K562 (cell line): ENCODE data around the gene OMA1. TPM values are rescaled to one million over a fixed set of nuclear protein-coding genes. Genes with fewer than 3 reads are reported as not detected.

Experiments
- ATF6 ChIP-seq: sonication (generic); formaldehyde crosslinking; IDR thresholded peaks from 2 replicates; pipeline ENCODE4 v1.4.0; 2020; ENCODE audit warnings: mild to moderate bottlenecking, missing genetic modification reagents
- E4F1 ChIP-seq: fragments of 250-450 bp; sonication (Bioruptor Pico); IDR thresholded peaks from 2 replicates; pipeline ENCODE4 v1.5.0; 2021; ENCODE audit warnings: mild to moderate bottlenecking, borderline replicate concordance
- ETV5 ChIP-seq: sonication (generic); formaldehyde crosslinking; IDR thresholded peaks from 2 replicates; pipeline ENCODE4 v1.4.0; 2020; ENCODE audit warnings: low read depth, mild to moderate bottlenecking, missing genetic modification reagents
- FOXK2 ChIP-seq, 2 experiments: fragments of 450-650 bp; IDR thresholded peaks in 1 of 2; conservative IDR thresholded peaks in 1 of 2; 2 replicates each; pipeline ENCODE4 v1.6.1; 2016; ENCODE audit warnings: low read depth in 2 of 2, mild to moderate bottlenecking in 1 of 2
- GABPB1 ChIP-seq: sonication (generic); formaldehyde crosslinking; IDR thresholded peaks from 2 replicates; pipeline ENCODE4 v1.8.0; 2022; ENCODE audit warnings: mild to moderate bottlenecking, missing genetic modification reagents
- GTF2A2 ChIP-seq: IDR thresholded peaks from 2 replicates; pipeline ENCODE4 v1.6.1; 2016; ENCODE audit warnings: mild to moderate bottlenecking, missing genetic modification characterization, missing compliant biosample characterization
- MAZ ChIP-seq, 2 experiments: fragments of 450-650 bp in 1 of 2; sonication (generic) in 1 of 2; formaldehyde crosslinking; IDR thresholded peaks in 1 of 2; conservative IDR thresholded peaks in 1 of 2; 2 replicates each; pipeline versions ENCODE4 v1.4.0 to v1.5.0; 2020; ENCODE audit warnings: mild to moderate bottlenecking in 1 of 2, missing genetic modification reagents in 1 of 2
- RBFOX2 ChIP-seq: fragments of 200-400 bp; formaldehyde crosslinking; IDR thresholded peaks from 2 replicates; pipeline ENCODE4 v1.6.1; 2017; ENCODE audit warnings: low read depth, mild to moderate bottlenecking, low read length, moderate library complexity
- SAFB ChIP-seq: fragments of 200-400 bp; formaldehyde crosslinking; IDR thresholded peaks from 2 replicates; pipeline ENCODE4 v1.6.1; 2017; ENCODE audit warnings: low read depth, low read length, borderline replicate concordance
- SMARCC2 ChIP-seq: fragments of 450-650 bp; IDR thresholded peaks from 2 replicates; pipeline ENCODE4 v1.6.1; 2017; ENCODE audit warnings: antibody characterized with exemption, moderate library complexity, mild to moderate bottlenecking, low read depth
- TOE1 ChIP-seq, 2 experiments: fragments of 450-650 bp in 1 of 2; sonication (generic) in 1 of 2; formaldehyde crosslinking in 1 of 2; IDR thresholded peaks; 2 replicates each; pipeline versions ENCODE4 v1.7.1 to v1.8.0; 2016 to 2022; ENCODE audit warnings: borderline replicate concordance in 2 of 2, mild to moderate bottlenecking in 2 of 2, antibody characterized with exemption in 1 of 2, inconsistent platforms in 1 of 2, low read depth in 1 of 2, missing genetic modification reagents in 1 of 2, moderate library complexity in 1 of 2
- ZNF12 ChIP-seq: sonication (generic); formaldehyde crosslinking; IDR thresholded peaks from 2 replicates; pipeline ENCODE4 v1.4.0; 2020; ENCODE audit warnings: mild to moderate bottlenecking, missing genetic modification reagents
- polyA plus RNA-seq, 8 experiments: library from polyadenylated mRNA; depleted of rRNA in 4 of 8; stranded (reverse) in 5 of 8; unstranded in 3 of 8; fragments of >200 nt; fragmentation: Nextera tagmentation in 2 of 8; fragmentation: Illumina TruSeq in 1 of 8; extraction: Ambion mirVana in 2 of 8; extraction: Trizol in 1 of 8; gene quantifications; 2 replicates each; pipeline versions ENCODE4 v1.2.1 to v1.2.3, GENCODE V29; 2011 to 2014; ENCODE audit warnings: inconsistent platforms in 1 of 8, missing spikeins in 1 of 8
- total RNA-seq, 7 experiments: library from RNA; depleted of rRNA in 6 of 7; stranded (reverse); fragments of >200 nt in 6 of 7; fragmentation: Illumina TruSeq in 2 of 7; extraction: Trizol in 2 of 7; gene quantifications; 2 replicates each; pipeline versions ENCODE4 v1.2.1 to v1.2.3, GENCODE V29; 2011 to 2021; ENCODE audit warnings: low replicate concordance in 1 of 7
- TF ChIP-seq, protein P1 (sequence below): fragments of 200-800 bp; sonication (Bioruptor generic); IDR thresholded peaks from 2 replicates; pipeline ENCODE4 v1.6.1; 2016; ENCODE audit warnings: missing genetic modification characterization, missing compliant biosample characterization
- TF ChIP-seq, protein P2 (sequence below): fragments of 450-650 bp; formaldehyde crosslinking; IDR thresholded peaks from 2 replicates; pipeline ENCODE4 v1.4.0; 2020; ENCODE audit warnings: mild to moderate bottlenecking

Gene OMA1
- total and polyA plus RNA-seq, 9 of the 15 experiments (the other 6 are each of a cell fraction or from before 2014, with no cell fraction given): 16.6 to 51.5 (median 33.5) TPM

- TF ChIP-seq, protein P1, sequence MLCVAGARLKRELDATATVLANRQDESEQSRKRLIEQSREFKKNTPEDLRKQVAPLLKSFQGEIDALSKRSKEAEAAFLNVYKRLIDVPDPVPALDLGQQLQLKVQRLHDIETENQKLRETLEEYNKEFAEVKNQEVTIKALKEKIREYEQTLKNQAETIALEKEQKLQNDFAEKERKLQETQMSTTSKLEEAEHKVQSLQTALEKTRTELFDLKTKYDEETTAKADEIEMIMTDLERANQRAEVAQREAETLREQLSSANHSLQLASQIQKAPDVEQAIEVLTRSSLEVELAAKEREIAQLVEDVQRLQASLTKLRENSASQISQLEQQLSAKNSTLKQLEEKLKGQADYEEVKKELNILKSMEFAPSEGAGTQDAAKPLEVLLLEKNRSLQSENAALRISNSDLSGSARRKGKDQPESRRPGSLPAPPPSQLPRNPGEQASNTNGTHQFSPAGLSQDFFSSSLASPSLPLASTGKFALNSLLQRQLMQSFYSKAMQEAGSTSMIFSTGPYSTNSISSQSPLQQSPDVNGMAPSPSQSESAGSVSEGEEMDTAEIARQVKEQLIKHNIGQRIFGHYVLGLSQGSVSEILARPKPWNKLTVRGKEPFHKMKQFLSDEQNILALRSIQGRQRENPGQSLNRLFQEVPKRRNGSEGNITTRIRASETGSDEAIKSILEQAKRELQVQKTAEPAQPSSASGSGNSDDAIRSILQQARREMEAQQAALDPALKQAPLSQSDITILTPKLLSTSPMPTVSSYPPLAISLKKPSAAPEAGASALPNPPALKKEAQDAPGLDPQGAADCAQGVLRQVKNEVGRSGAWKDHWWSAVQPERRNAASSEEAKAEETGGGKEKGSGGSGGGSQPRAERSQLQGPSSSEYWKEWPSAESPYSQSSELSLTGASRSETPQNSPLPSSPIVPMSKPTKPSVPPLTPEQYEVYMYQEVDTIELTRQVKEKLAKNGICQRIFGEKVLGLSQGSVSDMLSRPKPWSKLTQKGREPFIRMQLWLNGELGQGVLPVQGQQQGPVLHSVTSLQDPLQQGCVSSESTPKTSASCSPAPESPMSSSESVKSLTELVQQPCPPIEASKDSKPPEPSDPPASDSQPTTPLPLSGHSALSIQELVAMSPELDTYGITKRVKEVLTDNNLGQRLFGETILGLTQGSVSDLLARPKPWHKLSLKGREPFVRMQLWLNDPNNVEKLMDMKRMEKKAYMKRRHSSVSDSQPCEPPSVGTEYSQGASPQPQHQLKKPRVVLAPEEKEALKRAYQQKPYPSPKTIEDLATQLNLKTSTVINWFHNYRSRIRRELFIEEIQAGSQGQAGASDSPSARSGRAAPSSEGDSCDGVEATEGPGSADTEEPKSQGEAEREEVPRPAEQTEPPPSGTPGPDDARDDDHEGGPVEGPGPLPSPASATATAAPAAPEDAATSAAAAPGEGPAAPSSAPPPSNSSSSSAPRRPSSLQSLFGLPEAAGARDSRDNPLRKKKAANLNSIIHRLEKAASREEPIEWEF (CRISPR knock-in tag): no peak
- TF ChIP-seq ZNF12 (CRISPR knock-in tag) (no peak), RBFOX2 (peak; percentile 91), MAZ (CRISPR knock-in tag; conservative IDR thresholded peaks at IDR 0.05 in 1 of 2, IDR thresholded peaks at IDR 0.05 in 1 of 2) (peak in 1 of 2 experiments; percentile 12; a peak in 1 of 4 replicates), FOXK2 (conservative IDR thresholded peaks at IDR 0.05 in 1 of 2, IDR thresholded peaks at IDR 0.05 in 1 of 2; ENCODE audit: low read depth in 2 of 2) (peak; percentile 85 to 89), GTF2A2 (tag) (no peak), ETV5 (CRISPR knock-in tag) (peak; percentile 79; the same call in 1 of the 2 replicates), SMARCC2 (peak; percentile 90), GABPB1 (CRISPR knock-in tag) (peak; percentile 55; the same call in 1 of the 2 replicates), TOE1 (IDR thresholded peaks at IDR 0.05; ENCODE audit: borderline replicate concordance) (no peak), TOE1 (CRISPR knock-in tag; IDR thresholded peaks at IDR 0.05; ENCODE audit: borderline replicate concordance, low read depth) (no peak), E4F1 (CRISPR knock-in tag) (no peak), SAFB (no peak), ATF6 (CRISPR knock-in tag) (no peak)
- TF ChIP-seq, protein P2, sequence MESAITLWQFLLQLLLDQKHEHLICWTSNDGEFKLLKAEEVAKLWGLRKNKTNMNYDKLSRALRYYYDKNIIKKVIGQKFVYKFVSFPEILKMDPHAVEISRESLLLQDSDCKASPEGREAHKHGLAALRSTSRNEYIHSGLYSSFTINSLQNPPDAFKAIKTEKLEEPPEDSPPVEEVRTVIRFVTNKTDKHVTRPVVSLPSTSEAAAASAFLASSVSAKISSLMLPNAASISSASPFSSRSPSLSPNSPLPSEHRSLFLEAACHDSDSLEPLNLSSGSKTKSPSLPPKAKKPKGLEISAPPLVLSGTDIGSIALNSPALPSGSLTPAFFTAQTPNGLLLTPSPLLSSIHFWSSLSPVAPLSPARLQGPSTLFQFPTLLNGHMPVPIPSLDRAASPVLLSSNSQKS: no peak
Measured at GRCh38 chr1:58546520-58547308, at the start of gene OMA1 (continued).
